Measurements from ENCODE around the gene GSG1L.

GSG1L gene

GRCh38 chr16:28063591-28064061 is at the start of gene GSG1L:
TSS of gene GSG1L (minus strand) at chr16:28063714. CDS start at chr16:28063424, 290 bp downstream.
- no peak for DNase-seq

GRCh38 chr16:28112908-28113307 is 49.4 kb upstream of the GSG1L start:
- no peak for DNase-seq

DNA sequence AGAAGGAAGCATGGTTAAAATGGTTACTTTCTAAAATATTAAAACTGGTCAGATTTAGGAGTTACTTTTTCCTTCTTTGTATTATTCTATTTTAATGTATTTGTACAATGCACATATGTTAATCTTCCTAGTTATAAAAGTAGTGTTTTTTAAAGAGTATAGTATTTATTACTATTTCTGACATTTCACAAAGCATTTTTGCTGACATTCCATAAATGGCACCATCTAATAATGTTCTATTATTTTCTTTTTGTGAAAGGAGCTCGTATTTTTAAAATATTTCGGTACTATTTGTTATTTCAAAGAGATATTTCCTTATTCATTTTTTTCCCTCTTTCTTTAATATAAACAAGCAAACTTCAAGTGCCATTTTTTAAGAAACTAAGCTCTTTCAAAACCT is 47.5 kb upstream of the GSG1L start:
- no peak for DNase-seq

GRCh38 chr16:28110479-28110878 is 47.0 kb upstream of the GSG1L start:
- DNase-seq, result no peak

- DNase-seq, result no peak
These were observed 46.6 kb upstream of the GSG1L start for GRCh38 chr16:28110074-28110473.

DNA sequence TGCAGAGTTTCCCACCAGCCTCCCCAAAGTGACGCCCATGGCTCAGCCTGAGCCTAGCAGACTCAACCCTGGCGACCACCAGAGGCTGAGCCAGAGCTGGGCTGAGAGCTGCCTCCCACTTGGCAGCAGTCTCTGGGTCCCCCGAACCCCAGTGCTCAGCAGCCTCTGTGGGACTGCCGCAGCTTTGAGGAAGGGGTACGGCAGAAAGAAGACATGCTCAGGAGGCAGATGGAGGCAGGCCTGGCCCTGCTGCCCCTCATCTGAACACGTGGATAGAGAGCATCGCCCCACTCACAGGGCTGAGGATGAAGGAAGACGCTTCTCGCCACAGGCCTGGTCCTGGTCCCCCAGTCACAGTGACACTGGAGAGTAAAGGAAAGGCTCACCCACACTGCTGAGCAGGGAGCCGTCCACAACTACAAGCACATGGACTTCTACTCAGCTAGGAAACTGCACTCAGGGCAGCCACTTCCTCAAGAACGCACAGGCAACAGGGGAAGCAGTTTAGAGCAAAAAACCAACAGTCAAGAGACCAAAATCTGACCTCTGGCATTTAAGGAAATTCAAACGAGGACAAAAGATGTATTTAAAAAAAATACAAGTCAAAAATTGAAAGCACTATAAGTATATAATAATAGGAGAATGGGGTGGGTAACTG is 45.2 kb upstream of the GSG1L start:
- no peak for DNase-seq

- no peak for DNase-seq
These were observed 43.7 kb upstream of the GSG1L start for GRCh38 chr16:28107232-28107631.

DNA sequence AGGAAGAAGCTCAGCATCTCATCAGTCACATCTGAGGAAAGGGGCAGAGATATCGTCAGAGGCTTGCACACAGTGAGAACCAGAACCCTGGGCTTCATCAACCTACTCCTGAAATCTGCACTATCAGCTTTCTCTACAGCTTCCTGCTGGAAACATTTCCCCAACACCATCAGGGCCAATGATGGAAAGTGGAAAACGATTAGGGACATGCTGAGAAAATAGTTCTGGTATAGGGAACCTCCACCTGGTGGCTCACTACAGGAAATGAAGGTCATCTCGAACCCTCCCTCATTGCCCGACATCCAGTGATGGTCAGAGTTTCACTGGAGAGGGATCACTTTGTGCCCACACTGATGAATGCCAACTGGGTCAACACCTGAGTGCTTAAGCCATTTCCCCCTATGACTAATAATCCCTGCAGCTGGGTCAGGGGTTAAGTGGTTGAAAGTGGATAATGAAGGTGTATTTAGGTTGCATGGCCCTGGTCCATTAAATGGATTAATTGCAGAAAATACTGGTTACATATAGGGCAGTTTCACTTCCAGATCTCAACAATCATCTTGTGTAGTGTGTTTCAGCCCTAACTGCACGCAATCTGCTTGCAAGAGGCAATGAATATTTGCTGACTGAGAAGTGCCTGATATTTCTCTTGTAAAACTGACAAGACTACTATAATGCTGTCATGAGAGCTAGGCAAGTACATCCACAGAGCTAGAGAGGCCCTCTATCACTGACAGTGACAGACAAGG is 43.1 kb upstream of the GSG1L start:
- DNase-seq, result no peak

- DNase-seq, result no peak
These were observed 42.4 kb upstream of the GSG1L start for GRCh38 chr16:28105954-28106353.

- DNase-seq, result no peak
These were observed 41.8 kb upstream of the GSG1L start for GRCh38 chr16:28105297-28105696.

GRCh38 chr16:28104404-28104803 is 40.9 kb upstream of the GSG1L start:
- DNase-seq, result no peak

GRCh38 chr16:28103516-28104170 is 40.1 kb upstream of the GSG1L start:
- no peak for DNase-seq

DNA sequence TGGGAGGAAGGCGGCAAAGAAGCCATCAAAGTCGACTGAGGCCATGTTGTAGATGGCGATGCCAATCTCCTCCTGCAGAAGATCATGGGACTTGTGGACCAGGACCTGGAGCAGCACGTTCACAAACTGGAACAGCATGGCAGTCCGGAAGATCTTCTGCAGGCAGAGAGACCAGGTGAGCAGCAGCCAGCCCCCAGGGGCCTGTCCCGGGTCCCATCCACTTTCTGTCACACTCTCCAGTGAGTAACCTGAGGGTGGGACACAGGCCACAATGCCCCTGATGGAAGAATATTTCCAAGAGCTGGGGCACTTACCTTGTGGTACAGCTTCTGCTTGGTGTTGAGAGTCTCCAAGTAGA is 38.0 kb upstream of the GSG1L start:
- DNase-seq, result no peak

GRCh38 chr16:28100810-28101532 is 37.5 kb upstream of the GSG1L start:
- no peak for DNase-seq

DNA sequence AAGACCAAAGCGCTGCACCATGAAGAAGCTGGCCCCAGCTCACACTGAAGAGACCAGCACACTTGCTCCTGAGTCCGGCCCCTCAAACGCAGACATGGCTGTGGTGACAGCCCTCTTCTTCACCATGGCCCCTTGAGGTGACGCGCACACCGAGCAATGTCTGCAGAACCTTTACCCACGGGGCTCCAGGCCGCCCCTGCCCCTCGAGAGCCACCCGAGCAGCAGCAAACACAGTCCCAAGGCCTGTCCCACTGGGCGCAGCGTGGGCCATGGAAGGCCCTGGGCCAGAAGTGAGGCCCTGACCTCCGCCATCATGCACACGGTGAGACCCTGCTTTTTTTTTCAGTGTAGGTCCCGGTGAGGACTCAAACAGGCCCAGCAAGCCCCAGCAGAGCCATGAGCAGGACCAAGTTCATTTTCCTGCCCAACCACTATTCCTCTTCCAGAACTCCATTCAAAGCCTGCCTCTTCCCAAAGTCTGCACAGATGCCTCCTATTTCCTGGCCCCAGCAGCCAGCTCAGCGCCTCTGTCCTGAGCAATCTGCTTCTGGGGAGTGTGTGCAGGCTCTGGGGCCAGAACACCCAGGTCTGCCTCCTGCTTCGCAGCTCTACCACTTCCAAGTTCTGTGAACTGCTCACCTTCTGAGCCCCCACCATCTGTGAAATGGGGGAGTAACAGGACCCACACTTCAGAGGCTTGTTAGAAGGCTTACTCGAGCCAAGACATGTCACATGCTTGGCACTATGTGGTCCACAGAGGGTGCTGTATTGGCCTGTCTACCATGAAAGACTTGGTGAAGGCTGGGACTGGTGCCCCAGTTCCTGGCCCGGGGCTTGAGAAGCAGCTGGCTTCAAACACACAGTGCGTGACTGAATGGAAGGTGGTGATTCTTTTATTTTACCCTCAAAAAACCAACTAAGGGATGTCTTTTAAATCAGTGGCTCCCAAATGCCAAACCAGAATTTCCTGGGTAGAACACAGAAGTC is 35.7 kb upstream of the GSG1L start:
- no peak for DNase-seq

- DNase-seq, result no peak
These were observed 34.9 kb upstream of the GSG1L start for GRCh38 chr16:28098171-28098958.

DNA sequence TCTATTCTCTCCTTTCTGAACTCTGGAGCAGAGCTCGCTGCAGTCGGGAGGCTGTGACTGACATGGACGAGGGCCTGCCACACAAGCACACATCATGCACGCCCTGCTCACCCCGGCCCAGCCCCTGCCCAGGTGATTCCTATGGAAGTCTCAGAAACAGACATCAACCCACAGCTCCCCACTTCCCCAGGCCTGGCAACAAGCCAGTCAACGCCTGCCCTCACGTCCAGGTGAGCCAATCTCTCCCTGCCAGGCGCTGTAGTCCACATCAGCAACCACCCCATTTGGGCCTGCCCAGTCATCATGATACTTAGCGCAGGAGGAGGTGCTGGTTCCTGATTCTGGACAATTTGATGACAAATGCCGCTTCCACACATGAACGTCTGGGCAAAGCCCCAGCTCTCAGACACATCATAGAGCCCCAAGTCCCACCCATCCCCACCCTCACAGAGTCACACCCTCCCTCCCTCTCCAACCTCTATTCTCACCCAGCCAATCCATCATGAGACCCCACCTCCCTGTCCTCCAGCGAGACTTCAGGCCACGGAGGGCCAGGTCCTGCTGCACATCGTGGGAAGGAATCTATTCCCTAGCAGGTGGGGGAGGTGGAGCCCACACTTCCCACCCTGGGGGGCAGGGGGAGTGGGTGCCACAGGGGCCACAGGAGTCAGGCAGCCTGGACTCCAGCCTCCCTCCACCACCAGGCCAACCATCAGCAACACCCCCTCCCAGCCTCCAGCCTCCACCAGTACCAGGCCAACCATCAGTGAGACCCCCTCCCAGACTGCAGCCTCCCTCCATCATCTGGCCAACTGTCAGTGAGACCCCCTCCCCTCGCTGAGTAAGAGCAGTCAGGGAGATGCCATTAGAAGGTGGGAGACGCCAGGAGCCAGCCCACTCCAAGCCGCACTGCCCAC is 33.7 kb upstream of the GSG1L start:
- DNase-seq, result no peak

DNA sequence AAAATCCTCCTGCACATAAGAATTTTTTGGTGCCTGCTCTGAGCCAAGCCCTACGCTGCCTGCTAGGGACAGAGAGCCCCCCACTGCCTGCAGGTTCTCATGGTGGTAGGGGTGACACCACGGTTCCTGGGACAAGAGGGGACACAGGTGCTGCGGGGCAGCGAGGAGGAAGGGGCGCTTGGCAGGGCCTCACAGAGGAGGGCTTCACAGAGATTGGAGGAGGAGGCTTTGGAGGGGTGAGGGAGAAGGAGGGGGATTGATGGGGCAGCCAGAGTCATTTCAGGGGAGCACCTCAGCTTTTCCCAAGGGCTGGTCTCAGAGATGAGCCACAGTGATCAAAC is 29.8 kb upstream of the GSG1L start:
- DNase-seq, result no peak

DNA sequence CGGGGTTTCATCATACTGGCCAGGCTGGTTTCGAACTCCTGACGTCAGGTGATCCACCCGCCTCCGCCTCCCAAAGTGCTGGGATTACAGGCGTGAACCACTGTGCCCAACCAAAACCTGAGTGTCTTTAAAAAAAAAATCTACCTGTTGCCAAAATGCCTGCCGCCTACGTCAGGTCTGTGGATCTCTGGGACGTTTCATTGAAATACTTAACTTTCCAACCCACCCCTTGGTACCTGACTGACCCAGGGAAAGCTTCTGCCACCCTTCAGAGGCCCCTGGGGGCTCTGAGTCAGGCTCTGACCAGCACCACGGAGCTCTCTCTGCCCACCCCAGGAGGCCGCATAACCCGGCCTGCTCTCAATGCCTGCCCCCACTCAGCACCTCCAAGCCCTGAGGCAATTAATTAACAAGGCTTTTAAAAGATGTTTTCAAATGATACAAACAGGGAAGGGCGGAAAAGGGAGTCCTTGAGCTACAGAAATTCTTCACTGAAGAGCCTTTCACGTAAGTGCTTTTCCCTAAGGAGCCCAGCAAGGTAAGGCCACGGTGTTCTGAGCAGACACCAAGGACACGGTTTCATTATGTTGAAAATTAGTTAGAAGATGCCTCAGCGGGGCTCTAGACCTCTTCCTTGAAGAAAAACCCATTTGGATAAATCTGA is 29.3 kb upstream of the GSG1L start:
- no peak for DNase-seq

DNA sequence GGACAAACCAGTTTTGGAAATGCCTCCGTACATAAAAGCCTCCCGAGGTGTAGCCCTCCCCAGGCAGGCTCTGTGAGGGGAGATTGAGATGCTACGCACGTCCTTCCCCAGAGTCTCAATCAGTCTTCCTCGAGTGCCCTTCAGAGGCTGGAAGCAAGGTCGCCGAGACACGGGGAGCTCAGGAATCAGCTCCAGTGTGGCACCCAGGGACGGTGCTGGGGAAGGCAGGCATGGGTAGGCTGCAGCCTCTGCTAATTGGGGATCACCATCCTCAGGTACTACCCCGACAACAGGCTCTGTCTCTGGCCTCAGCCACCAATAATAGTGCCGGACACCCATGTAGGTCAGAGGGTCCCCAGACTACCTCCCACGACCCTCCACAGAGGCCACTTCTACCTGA is 28.1 kb upstream of the GSG1L start:
- no peak for DNase-seq
